ENCODE results near the gene SGSH. TPM values are rescaled to one million over a fixed set of nuclear protein-coding genes. Genes with fewer than 3 reads are reported as not detected.

The SGSH gene
- total and polyA plus RNA-seq, 3 donors from 2014 or later: 19.8 to 50.3 (median 29.7) TPM

DNA sequence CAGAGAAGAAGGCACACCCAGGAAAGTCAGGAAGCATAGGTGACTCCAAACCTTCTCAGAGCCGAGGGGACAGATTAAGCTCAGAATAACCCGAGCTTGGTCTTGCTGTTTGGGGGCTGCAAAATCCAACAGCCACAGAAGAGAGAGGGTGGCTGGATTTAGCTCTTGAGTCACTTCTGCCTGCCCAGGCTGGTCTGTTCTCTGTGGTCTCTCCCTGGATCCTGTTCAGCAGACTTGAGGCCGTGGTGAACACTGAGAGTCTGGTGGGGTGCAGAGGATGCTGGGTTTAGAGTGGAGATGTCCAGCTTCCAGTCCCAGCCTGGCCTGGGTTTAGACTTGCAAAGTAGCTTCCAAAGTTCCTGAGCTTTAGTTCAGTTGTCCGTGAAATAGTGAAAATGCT lies 8.9 kb upstream of the SGSH start:
- no peaks in the 10 kb centered on the region for H3K36me3 ChIP-seq (ENCODE audit: low read depth, missing control alignments)
- intact Hi-C loops (cut with DNase I; ENCODE audit: low total_unique reads): no loop called here
- no peak overlapping the region for H3K4me3 ChIP-seq
- WGBS, 2 donors: 84 to 93% methylated on average over 4 of the region's 4 CpGs
- no peaks in the 10 kb centered on the region for H3K27me3 ChIP-seq
- no peaks in the 10 kb centered on the region for H3K4me1 ChIP-seq
- TF ChIP-seq POLR2A (IDR thresholded peaks at IDR 0.05): no peak
- TF ChIP-seq, protein P1, sequence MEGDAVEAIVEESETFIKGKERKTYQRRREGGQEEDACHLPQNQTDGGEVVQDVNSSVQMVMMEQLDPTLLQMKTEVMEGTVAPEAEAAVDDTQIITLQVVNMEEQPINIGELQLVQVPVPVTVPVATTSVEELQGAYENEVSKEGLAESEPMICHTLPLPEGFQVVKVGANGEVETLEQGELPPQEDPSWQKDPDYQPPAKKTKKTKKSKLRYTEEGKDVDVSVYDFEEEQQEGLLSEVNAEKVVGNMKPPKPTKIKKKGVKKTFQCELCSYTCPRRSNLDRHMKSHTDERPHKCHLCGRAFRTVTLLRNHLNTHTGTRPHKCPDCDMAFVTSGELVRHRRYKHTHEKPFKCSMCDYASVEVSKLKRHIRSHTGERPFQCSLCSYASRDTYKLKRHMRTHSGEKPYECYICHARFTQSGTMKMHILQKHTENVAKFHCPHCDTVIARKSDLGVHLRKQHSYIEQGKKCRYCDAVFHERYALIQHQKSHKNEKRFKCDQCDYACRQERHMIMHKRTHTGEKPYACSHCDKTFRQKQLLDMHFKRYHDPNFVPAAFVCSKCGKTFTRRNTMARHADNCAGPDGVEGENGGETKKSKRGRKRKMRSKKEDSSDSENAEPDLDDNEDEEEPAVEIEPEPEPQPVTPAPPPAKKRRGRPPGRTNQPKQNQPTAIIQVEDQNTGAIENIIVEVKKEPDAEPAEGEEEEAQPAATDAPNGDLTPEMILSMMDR (IDR thresholded peaks at IDR 0.05): no peak
- H3K9me3 ChIP-seq: no peaks in the 10 kb centered on the region
- no peak for DNase-seq
- no peak overlapping the region for H3K27ac ChIP-seq

DNA sequence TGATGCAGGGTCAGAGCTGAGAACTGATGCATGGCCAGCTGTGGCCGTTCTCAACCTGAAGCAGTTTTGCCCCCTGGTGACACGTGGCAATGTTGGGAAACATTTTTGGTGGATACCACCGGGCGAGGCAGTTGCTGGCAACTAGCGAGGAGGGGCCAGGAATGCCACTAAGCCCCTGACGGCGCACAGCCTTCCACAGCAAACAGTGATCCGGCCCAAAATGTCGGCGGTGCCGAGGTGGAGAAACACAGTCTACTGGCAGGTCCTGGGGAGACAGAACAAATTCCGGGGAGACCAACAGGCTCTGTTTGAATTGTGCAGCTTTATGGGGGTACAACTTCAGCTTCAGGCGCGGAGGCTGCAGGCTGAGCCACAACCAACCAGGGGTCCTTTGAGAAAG lies 8.3 kb upstream of the SGSH start:
- no peaks in the 10 kb centered on the region for H3K27me3 ChIP-seq
- no peak overlapping the region for H3K27ac ChIP-seq
- no peak for TF ChIP-seq POLR2A (IDR thresholded peaks at IDR 0.05)
- TF ChIP-seq, protein P1 (IDR thresholded peaks at IDR 0.05): no peak
- H3K36me3 ChIP-seq (ENCODE audit: low read depth, missing control alignments): no peaks in the 10 kb centered on the region
- no peak overlapping the region for H3K4me3 ChIP-seq
- WGBS, 2 donors: 67 to 89% methylated on average over 2 to 14 of the region's 14 CpGs
- no peak for DNase-seq
- H3K4me1 ChIP-seq: no peaks in the 10 kb centered on the region
- intact Hi-C loops (cut with DNase I; ENCODE audit: low total_unique reads): no loop called here
- H3K9me3 ChIP-seq: no peaks in the 10 kb centered on the region

DNA sequence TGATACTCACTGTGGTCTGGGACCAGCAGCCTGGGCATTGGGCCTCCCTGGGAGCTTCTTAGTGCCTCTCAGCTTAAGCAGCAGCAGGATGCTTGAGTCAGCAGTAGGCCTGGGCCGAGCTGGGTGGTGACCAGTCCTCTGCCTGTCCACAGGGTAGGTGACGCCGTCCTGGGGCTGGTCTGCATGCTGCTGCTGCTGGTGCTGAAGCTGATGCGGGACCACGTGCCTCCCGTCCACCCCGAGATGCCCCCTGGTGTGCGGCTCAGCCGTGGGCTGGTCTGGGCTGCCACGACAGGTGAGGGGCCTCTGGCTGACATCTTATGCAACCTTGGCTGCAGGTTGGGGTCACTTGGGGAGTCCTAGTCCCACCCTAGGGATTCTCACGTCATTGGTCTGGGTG lies 7.5 kb upstream of the SGSH start:
- no peaks in the 10 kb centered on the region for H3K9me3 ChIP-seq
- 95 to 96% methylated on average over 9 to 11 of the region's 11 CpGs for WGBS, 2 donors
- H3K4me1 ChIP-seq: no peaks in the 10 kb centered on the region
- no peak overlapping the region for H3K27ac ChIP-seq
- TF ChIP-seq, protein P1 (IDR thresholded peaks at IDR 0.05): no peak
- no peak for TF ChIP-seq POLR2A (IDR thresholded peaks at IDR 0.05)
- no peaks in the 10 kb centered on the region for H3K27me3 ChIP-seq
- H3K4me3 ChIP-seq: no peak overlapping the region
- intact Hi-C loops (cut with DNase I; ENCODE audit: low total_unique reads): no loop called here
- H3K36me3 ChIP-seq (ENCODE audit: low read depth, missing control alignments): no peaks in the 10 kb centered on the region
- no peak for DNase-seq

DNA sequence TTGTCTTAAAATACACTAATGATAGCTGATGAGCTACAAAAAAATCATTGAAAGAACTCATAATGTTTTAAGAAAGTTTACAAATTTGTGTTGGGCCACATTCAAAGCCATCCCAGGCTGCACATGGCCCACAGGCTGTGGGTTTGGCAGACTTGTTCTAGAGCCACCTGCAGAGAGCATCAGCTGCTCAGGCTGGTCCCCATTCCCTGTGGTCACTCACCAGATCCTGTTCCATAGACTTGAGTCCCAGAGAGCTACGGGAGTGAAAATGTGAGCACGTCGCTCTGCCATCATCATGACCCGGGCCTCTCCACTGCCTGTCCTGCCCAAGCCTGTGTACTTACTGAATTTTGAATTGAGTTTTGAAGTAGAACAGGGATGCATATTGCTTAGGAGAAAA lies 7.0 kb upstream of the SGSH start:
- H3K36me3 ChIP-seq (ENCODE audit: low read depth, missing control alignments): no peaks in the 10 kb centered on the region
- intact Hi-C loops (cut with DNase I; ENCODE audit: low total_unique reads): no loop called here
- 84 to 95% methylated on average over 4 of the region's 4 CpGs for WGBS, 2 donors
- H3K4me1 ChIP-seq: no peaks in the 10 kb centered on the region
- H3K4me3 ChIP-seq: no peak overlapping the region
- TF ChIP-seq, protein P1 (IDR thresholded peaks at IDR 0.05): no peak
- TF ChIP-seq POLR2A (IDR thresholded peaks at IDR 0.05): no peak
- no peaks in the 10 kb centered on the region for H3K27me3 ChIP-seq
- H3K27ac ChIP-seq: no peak overlapping the region
- no peaks in the 10 kb centered on the region for H3K9me3 ChIP-seq
- DNase-seq: no peak

DNA sequence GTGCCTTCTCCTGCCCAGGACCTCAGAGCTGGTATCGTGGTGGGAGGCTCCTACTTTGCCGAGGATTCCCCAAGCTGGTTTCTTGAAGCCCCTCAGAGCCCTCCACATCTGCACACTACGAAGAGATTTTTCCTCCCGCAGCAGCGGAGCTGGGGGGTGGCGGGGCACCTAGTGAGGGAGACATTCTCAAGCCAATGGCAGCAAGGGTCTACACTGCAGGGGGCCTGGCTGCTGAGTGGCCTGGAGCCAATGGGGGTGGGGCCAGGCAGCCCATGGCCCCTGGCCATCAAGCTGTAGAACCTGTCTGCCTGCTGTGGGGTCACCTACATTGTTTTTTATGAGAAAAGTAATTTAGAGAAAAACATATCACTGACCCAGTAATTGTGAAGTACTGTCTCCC lies 5.1 kb upstream of the SGSH start:
- intact Hi-C loops (cut with DNase I; ENCODE audit: low total_unique reads): no loop called here
- TF ChIP-seq, protein P1 (IDR thresholded peaks at IDR 0.05): no peak
- no peak for TF ChIP-seq POLR2A (IDR thresholded peaks at IDR 0.05)
- H3K9me3 ChIP-seq: no peaks in the 10 kb centered on the region
- no peak overlapping the region for H3K4me3 ChIP-seq
- no peak for DNase-seq
- no peaks in the 10 kb centered on the region for H3K27me3 ChIP-seq
- H3K4me1 ChIP-seq: peaks cover 3% of the 10 kb centered on the region
- H3K36me3 ChIP-seq (ENCODE audit: low read depth, missing control alignments): no peaks in the 10 kb centered on the region
- WGBS, 2 donors: 90 to 91% methylated on average over 3 to 6 of the region's 6 CpGs
- no peak overlapping the region for H3K27ac ChIP-seq

Measured in testis (tissue), 3 donors.